GM12865 (cell line): ENCODE data around the gene SERTM2.
"Not testable (repeated sequence)": the region's sequence is repeated elsewhere in the genome, so short reads cannot be mapped to it uniquely, and the experiment has no call there.

Experiments
- DNase-seq: peaks from one replicate; pipeline ENCODE4 v3.0.0; 2010; ENCODE audit warnings: low read depth
- H3K4me3 ChIP-seq: 2 replicates; pipeline ENCODE4 v1.5.1; 2011; ENCODE audit warnings: mild to moderate bottlenecking, low read depth, low read length, control low read depth
- TF ChIP-seq, protein P1 (sequence below): IDR thresholded peaks from 2 replicates; pipeline ENCODE4 v1.5.1; 2011; ENCODE audit warnings: low read length, control low read depth, low read depth, inconsistent platforms; ENCODE audit not compliant: insufficient read depth; ENCODE audit errors: missing control alignments

Gene SERTM2

DNA sequence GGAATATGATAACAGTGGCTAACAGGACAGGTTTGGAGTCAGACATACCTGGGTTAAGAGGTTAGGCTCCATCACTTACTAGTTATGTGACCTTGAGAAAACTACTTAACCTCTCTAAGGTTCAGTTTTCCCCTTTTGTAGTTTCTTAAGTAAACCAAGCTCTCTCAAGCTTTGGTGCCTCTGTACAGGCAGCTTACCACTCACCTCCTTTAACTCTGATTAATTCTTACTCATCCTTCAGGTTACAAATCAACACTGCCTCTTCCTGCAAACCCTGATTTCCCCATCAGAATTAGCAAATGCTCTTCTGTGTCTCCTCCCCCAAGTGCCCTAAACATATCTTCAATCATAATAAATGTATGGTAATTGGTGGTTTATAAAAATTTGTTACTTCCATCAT, 3.5 kb upstream of the SERTM2 start:
- DNase-seq: no peak
- TF ChIP-seq, protein P1, sequence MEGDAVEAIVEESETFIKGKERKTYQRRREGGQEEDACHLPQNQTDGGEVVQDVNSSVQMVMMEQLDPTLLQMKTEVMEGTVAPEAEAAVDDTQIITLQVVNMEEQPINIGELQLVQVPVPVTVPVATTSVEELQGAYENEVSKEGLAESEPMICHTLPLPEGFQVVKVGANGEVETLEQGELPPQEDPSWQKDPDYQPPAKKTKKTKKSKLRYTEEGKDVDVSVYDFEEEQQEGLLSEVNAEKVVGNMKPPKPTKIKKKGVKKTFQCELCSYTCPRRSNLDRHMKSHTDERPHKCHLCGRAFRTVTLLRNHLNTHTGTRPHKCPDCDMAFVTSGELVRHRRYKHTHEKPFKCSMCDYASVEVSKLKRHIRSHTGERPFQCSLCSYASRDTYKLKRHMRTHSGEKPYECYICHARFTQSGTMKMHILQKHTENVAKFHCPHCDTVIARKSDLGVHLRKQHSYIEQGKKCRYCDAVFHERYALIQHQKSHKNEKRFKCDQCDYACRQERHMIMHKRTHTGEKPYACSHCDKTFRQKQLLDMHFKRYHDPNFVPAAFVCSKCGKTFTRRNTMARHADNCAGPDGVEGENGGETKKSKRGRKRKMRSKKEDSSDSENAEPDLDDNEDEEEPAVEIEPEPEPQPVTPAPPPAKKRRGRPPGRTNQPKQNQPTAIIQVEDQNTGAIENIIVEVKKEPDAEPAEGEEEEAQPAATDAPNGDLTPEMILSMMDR: no peak

DNA sequence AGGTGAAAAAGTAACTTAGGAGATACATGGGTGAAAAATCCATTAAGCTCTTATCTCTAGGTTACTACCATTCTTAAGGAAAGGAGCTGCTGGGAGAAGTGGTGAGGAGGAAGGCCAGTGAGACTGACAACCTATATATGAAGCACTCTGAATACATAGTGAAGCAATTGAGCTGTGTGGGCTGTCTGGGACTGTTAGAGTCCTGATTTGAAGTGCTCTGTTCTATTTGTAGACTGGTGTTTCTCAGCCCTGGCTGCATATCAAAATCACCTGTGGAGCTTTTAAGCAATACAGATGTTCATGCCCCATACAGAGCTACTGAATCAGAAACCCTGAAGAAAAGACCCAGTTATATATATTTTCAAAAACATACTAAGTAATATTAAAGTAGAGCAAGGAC, 3.9 kb downstream of the SERTM2 start:
- DNase-seq: no peak
- H3K4me3 ChIP-seq: no peak overlapping the region
- TF ChIP-seq, protein P1: no peak

More for the DNA sequence above, 3.5 kb upstream of the SERTM2 start:
- no peak overlapping the region for H3K4me3 ChIP-seq

DNA sequence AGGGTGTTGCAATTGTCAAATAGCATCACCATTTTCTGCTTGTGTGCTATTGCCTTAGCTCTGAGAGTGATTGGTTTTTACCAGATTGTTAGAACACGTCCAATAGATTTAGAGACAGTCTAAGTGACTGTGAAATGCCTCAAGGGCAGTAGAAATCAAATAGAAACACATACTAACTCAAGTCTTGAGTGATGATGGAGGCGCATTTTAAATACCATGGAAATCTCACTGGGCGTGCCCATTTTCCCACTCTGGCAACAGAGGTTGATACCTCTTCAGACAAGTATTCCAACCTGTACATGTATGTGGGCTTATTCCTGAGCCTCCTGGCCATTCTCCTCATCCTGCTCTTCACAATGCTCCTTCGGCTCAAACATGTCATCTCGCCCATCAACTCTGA, 7.2 kb downstream of the SERTM2 start:
- H3K4me3 ChIP-seq: no peak overlapping the region
- TF ChIP-seq, protein P1: no peak
- DNase-seq: no peak

DNA sequence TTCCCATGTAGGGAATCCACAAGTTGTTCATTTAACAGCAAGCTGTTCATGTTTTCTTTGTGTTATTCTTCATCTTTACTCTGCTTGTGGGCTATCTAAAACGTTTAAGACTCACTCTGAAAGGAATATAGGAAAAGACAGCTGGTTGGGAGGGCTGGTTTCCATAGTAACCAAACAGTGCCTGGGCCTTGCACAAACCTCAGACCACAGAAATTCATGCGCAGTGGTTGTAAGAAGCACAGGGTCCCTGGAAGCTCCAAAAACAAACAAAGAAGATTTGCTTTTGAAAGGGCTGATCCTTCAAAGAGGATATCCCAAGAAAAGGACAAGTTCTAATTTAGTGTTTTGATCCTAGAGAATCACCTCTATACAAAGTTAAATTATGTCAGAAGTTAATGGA, 7.8 kb downstream of the SERTM2 start:
- no peak for DNase-seq

DNA sequence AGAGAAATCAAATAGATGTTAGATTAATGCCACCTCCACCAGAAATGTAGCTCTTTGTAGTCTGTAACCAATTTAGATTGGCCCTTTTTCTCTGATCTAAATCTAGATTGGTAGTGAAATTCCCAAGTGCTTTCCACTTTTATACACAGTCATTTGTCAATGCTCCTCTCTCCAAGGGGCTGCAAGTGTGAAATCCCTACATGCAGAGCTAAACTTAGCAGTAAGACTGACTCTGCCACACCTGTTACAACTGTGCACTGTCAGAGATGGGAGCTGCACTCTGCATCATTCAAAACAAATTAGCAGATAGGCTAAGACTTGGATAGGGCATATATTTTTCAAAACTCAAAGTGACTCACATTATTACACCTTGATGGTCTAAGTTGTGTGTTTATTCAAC, 9.1 kb downstream of the SERTM2 start:
- no peak for DNase-seq
- TF ChIP-seq, protein P1: no peak
- no peak overlapping the region for H3K4me3 ChIP-seq

More for the DNA sequence above, 7.8 kb downstream of the SERTM2 start:
- TF ChIP-seq, protein P1: no peak
- H3K4me3 ChIP-seq: no peak overlapping the region

DNA sequence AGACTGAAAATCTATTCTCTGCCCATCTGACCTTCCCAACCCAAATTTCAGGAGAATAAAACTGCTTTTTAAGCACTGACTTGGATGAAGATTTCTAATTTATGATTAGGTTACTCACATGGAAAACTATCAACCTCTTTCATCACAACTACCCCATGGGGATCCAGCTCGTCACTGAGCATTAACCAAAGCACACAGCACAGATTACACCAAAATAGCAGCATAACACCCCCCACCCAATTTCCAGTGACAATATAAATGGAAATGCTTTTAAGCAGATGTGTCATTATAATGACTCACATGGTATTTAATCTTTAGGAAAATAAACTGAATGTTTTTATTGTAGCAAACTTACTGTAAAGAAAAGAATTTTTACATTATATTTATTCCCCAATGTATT, 9.7 kb downstream of the SERTM2 start:
- TF ChIP-seq, protein P1: no peak
- DNase-seq: no peak
- H3K4me3 ChIP-seq: no peak overlapping the region

DNA sequence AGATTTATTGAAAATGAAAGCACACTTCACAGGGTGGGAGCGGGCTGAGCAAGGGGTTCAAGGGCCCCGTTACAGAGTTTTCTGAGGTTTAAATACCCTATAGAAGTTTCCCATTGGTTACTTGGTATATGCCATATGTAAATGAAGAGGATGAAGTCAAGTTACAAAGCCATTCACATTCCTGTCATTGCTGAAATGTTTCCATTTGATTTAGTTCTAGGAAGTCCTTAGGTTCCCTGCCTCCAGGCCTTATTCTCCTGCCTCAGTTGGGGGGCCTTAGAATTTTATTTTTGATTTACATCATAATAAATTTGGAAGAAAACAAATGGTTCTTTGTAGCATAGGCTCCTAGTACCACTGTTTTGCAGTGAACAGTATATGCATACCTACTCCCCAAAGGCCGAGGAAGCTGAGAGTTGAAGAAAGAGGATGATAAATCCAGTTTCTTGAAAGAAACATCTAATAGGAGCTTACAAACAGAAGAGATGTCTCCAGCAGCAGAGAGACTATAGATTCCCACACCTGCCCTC, 31.8 kb downstream of the SERTM2 start:
- H3K4me3 ChIP-seq: no peak overlapping the region
- DNase-seq: no peak
- TF ChIP-seq, protein P1: no peak

DNA sequence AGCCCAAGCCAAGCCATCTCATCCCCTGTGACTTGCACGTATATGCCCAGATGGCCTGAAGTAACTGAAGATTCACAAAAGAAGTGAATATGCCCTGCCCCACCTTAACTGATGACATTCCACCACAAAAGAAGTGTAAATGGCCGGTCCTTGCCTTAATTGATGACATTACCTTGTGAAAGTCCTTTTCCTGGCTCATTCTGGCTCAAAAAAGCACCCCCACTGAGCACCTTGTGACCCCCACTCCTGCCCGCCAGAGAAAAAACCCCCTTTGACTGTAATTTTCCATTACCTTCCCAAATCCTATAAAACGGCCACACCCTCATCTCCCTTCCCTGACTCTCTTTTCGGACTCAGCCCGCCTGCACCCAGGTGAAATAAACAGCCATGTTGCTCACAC, 37.8 kb downstream of the SERTM2 start:
- not testable (repeated sequence) for H3K4me3 ChIP-seq, DNase-seq
